Measurements from ENCODE around the gene SP6. TPM values are rescaled to one million over a fixed set of nuclear protein-coding genes. Genes with fewer than 3 reads are reported as not detected.

The SP6 gene
- total RNA-seq, 1 experiment from 2014 or later: 10.8 TPM

DNA sequence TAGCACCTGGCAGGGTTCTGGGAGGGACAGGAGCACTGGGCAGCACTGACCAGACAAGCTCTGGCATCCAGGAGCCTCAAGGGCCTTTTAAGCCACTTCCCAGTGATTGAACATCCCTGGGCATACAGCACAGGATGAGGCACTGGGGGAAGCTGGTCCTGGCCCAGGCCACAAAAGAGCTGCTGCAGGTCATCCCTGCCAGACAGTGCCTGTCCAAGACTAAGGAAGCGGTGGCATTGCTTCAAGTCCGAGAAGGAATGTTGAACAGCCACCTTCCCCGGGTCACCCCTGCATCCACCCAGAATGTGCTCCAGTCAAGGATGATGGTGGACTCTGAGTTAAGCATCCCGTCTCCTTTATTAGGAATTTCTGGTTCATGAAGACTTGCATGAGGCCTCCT lies 28.2 kb downstream of the SP6 start:
- Histone ChIP-seq H2AFZ (ENCODE audit: low read depth, low read length, poor library complexity, severe bottlenecking) (no peak overlapping the region), H3K79me2 (ENCODE audit: insufficient read depth, low read length) (no peaks in the 10 kb centered on the region), H3K9me2 (ENCODE audit: insufficient read depth) (no peaks in the 10 kb centered on the region), H3K27me3 (ENCODE audit: insufficient read depth, low read length) (no peaks in the 10 kb centered on the region), H3K9me3 (ENCODE audit: control insufficient read depth in 1 of 2, insufficient read depth in 1 of 2, low read depth in 1 of 2, low read length in 2 of 2) (no peaks in the 10 kb centered on the region), H3K9ac (ENCODE audit: low read length) (no peak overlapping the region), H3K4me3 (replicated peaks in 1 of 2; ENCODE audit: low read depth in 1 of 2, low read length in 2 of 2) (no peak overlapping the region), H3K36me3 (ENCODE audit: control insufficient read depth in 1 of 2, insufficient read depth in 2 of 2, low read length in 2 of 2) (peaks cover 24 to 28% of the 10 kb centered on the region in 2 experiments), H4K20me1 (ENCODE audit: insufficient read depth) (no peaks in the 10 kb centered on the region), H3K4me2 (ENCODE audit: low read length) (peak overlapping the region; percentile 93; the same call in 1 of the 2 replicates), H3K4me1 (ENCODE audit: control insufficient read depth in 1 of 2, insufficient read depth in 2 of 2, low read length in 2 of 2) (peaks cover 16 to 27% of the 10 kb centered on the region in 2 experiments), H3K27ac (ENCODE audit: low read depth, low read length) (0 out of 2 replicates have a peak overlapping the region, but pooled peaks have one; percentile 41)
- ChIA-PET POLR2A (interaction anchor here (0.9 kb wide), 1 partner anchor 9 kb away, joined by 6 read pairs; the partner anchor contains the start of genes LRRC46 and MRPL10), RAD21 (ENCODE audit: low non-redundant PET in 1 of 2, low total read pairs in 2 of 2, uncharacterized antibody in 2 of 2, unreplicated experiment in 2 of 2) (no interaction called here), CTCF (interaction anchor here (1.6 to 2.6 kb wide), 2 partner anchors 8 to 18 kb away, joined by 6 to 23 read pairs; partner anchors contain the start of genes LRRC46, MRPL10 and SCRN2)
- intact Hi-C loops (cut with micrococcal nuclease): no loop called here
- TF ChIP-seq SRF (IDR thresholded peaks at IDR 0.05; ENCODE audit: low read depth) (no peak), POLR2A (IDR thresholded peaks at IDR 0.05; ENCODE audit: borderline replicate concordance, extremely low read depth, insufficient read depth, insufficient read length) (no peak)
- BruUV-seq (replicated peaks): no TSS peak
- no peak for ATAC-seq
- no peak for DNase-seq (ENCODE audit: low read depth, low spot score)

DNA sequence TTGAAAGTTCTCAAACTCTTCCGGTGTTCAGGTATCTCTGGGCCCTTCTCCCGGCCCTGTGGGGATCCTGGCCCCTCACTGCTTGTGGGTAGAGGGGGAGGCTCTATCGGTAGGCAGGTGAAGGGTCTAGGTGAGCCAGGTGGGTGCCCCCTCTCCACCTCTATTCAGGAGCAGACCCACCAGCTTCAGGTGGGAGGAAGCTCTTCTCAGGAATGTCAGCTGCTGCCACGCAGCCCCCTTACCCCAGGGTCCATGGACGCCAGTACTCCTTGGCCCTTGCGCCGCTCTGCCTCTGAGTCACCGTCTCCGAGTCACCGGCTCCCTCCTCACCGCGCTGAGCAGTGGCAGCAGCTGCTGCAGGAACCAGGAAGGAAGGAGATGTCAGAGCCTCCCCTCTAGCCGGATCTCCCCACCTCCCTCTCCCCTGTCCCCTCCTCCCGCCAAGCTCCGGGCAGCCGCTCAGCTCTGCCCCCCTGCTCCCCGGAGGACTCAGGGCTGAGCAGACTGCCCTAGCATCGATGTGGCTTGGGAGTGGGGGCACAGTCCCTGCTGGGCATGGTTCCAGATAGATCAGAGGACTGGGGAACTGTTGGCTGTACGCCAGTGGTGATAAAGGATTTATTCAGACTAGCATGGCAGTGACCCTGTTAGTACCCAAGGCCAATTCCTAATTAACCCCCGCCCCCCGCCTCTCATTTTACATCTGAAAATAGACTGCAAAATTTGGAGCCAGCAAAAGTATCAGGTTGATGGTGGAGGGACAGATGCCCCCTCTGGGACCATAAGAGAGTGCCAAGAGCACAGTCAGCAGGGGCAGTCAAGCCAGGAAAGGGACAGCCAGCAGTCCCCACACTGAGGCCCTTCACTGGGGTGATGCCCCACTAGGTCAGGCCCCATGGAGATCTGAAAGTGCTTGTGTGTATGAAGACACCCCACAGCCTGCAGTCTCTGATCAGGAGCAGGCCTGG lies 29.3 kb downstream of the SP6 start, which contains the start of gene OSBPL7:
Gene OSBPL7, minus strand, starts transcription at position 371 of the 968 bp plus-strand sequence. CDS start 1,516 bp downstream, outside the sequence.
- intact Hi-C loops (cut with micrococcal nuclease): no loop called here
- Histone ChIP-seq H2AFZ (ENCODE audit: low read depth, low read length, poor library complexity, severe bottlenecking) (peak within 1 kb of the TSS; percentile 58), H3K4me2 (ENCODE audit: low read length) (peak within 1 kb of the TSS; percentile 93), H3K79me2 (ENCODE audit: insufficient read depth, low read length) (no peaks in the 10 kb centered on the region), H3K9me3 (ENCODE audit: control insufficient read depth in 1 of 2, insufficient read depth in 1 of 2, low read depth in 1 of 2, low read length in 2 of 2) (no peaks in the 10 kb centered on the region), H3K27me3 (ENCODE audit: insufficient read depth, low read length) (no peaks in the 10 kb centered on the region), H3K4me1 (ENCODE audit: control insufficient read depth in 1 of 2, insufficient read depth in 2 of 2, low read length in 2 of 2) (peaks cover 16 to 27% of the 10 kb centered on the region in 2 experiments), H4K20me1 (ENCODE audit: insufficient read depth) (no peaks in the 10 kb centered on the region), H3K9ac (ENCODE audit: low read length) (peak within 1 kb of the TSS; percentile 75), H3K27ac (ENCODE audit: low read depth, low read length) (peak within 1 kb of the TSS; percentile 47), H3K9me2 (ENCODE audit: insufficient read depth) (no peaks in the 10 kb centered on the region), H3K36me3 (ENCODE audit: control insufficient read depth in 1 of 2, insufficient read depth in 2 of 2, low read length in 2 of 2) (peaks cover 18 to 20% of the 10 kb centered on the region in 2 experiments), H3K4me3 (replicated peaks in 1 of 2; ENCODE audit: low read depth in 1 of 2, low read length in 2 of 2) (peak within 1 kb of the TSS; percentile 70 to 87)
- RAD21 ChIA-PET (ENCODE audit: low non-redundant PET in 1 of 2, low total read pairs in 2 of 2, uncharacterized antibody in 2 of 2, unreplicated experiment in 2 of 2): interaction anchor here in 1 of 2 experiments (0.8 kb wide), 1 partner anchor 10 kb away, joined by 3 read pairs; the partner anchor contains the start of genes LRRC46 and MRPL10
- peak; percentile 63 for DNase-seq (ENCODE audit: low read depth, low spot score)
- POLR2A ChIA-PET: interaction anchor here (0.6 to 1.2 kb wide), 4 partner anchors 10 to 165 kb away, joined by 3 to 18 read pairs (median 4); partner anchors contain the start of genes LRRC46, MRPL10 and SP2
- BruUV-seq (replicated peaks): no TSS peak
- CTCF ChIA-PET: interaction anchor here (0.8 to 2.6 kb wide), 6 partner anchors 9 to 125 kb away, joined by 3 to 23 read pairs (median 4); partner anchors contain the start of genes LRRC46, MRPL10 and SCRN2
- ATAC-seq: peak; percentile 91
- TF ChIP-seq TCF7L2 (IDR thresholded peaks at IDR 0.05; ENCODE audit: borderline replicate concordance, extremely low read depth, insufficient read depth, insufficient read length) (peak; percentile 28), POLR2AphosphoS5 (IDR thresholded peaks at IDR 0.05; ENCODE audit: low read depth, low read length) (peak; percentile 95), ELF1 (IDR thresholded peaks at IDR 0.05; ENCODE audit: borderline replicate concordance, low read depth) (no peak; the same call in 1 of the 2 replicates), POLR2A (IDR thresholded peaks at IDR 0.05; ENCODE audit: borderline replicate concordance, extremely low read depth, insufficient read depth, insufficient read length) (peak; percentile 59)
- TF ChIP-seq, protein P1, sequence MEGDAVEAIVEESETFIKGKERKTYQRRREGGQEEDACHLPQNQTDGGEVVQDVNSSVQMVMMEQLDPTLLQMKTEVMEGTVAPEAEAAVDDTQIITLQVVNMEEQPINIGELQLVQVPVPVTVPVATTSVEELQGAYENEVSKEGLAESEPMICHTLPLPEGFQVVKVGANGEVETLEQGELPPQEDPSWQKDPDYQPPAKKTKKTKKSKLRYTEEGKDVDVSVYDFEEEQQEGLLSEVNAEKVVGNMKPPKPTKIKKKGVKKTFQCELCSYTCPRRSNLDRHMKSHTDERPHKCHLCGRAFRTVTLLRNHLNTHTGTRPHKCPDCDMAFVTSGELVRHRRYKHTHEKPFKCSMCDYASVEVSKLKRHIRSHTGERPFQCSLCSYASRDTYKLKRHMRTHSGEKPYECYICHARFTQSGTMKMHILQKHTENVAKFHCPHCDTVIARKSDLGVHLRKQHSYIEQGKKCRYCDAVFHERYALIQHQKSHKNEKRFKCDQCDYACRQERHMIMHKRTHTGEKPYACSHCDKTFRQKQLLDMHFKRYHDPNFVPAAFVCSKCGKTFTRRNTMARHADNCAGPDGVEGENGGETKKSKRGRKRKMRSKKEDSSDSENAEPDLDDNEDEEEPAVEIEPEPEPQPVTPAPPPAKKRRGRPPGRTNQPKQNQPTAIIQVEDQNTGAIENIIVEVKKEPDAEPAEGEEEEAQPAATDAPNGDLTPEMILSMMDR (IDR thresholded peaks at IDR 0.05 in 2 of 3, conservative IDR thresholded peaks at IDR 0.05 in 1 of 3; ENCODE audit: borderline replicate concordance in 1 of 3, insufficient read depth in 1 of 3, low read depth in 2 of 3, low read length in 2 of 3): peak; percentile 7 to 62 (median 49); a peak in 4 of 6 replicates
- TF ChIP-seq, protein P2, sequence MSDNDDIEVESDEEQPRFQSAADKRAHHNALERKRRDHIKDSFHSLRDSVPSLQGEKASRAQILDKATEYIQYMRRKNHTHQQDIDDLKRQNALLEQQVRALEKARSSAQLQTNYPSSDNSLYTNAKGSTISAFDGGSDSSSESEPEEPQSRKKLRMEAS (IDR thresholded peaks at IDR 0.05): no peak; the same call in 1 of the 2 replicates
- TF ChIP-seq, protein P3, sequence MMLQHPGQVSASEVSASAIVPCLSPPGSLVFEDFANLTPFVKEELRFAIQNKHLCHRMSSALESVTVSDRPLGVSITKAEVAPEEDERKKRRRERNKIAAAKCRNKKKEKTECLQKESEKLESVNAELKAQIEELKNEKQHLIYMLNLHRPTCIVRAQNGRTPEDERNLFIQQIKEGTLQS (IDR thresholded peaks at IDR 0.05): no peak
- TF ChIP-seq, protein P4, sequence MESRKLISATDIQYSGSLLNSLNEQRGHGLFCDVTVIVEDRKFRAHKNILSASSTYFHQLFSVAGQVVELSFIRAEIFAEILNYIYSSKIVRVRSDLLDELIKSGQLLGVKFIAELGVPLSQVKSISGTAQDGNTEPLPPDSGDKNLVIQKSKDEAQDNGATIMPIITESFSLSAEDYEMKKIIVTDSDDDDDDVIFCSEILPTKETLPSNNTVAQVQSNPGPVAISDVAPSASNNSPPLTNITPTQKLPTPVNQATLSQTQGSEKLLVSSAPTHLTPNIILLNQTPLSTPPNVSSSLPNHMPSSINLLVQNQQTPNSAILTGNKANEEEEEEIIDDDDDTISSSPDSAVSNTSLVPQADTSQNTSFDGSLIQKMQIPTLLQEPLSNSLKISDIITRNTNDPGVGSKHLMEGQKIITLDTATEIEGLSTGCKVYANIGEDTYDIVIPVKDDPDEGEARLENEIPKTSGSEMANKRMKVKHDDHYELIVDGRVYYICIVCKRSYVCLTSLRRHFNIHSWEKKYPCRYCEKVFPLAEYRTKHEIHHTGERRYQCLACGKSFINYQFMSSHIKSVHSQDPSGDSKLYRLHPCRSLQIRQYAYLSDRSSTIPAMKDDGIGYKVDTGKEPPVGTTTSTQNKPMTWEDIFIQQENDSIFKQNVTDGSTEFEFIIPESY (IDR thresholded peaks at IDR 0.05; ENCODE audit: extremely low read depth, insufficient replicate concordance, low read length): peak; percentile 45

All from HCT116 (cell line).